Inflammatory macrophage treated with lipopolysaccharide for 1 hour (primary cell): ENCODE data around the gene SELENOM.
A peak's percentile ranks its signal among the peaks of the same experiment; 100 is the strongest.
"Not testable (repeated sequence)": the region's sequence is repeated elsewhere in the genome, so short reads cannot be mapped to it uniquely, and the experiment has no call there.

Experiments used
- DNase-seq, 2 donors: peaks; one replicate each; pipeline ENCODE4 v3.0.0-alpha.2; 2020 to 2022

The SELENOM gene

DNA sequence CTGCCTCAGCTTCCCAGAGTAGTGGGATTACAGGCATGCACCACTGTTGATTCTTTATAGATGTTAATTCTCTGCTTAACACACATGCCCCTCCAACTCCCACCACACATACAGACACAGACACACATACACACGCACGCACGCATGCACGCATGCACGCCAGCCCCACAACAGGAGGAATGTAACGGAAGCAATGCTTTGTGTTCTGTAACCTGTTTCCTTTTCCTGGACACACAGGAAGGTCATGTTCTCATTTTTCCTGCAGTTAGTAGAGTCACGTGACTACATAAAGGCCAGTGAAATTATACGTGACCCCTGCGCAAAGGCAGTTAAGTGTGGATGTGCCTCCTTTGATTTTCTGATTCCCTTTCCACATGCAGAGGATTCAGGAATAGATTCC lies 34.2 kb downstream of the SELENOM start:
- not testable (repeated sequence) for DNase-seq

GRCh38 chr22:31069691-31070314 lies 37.6 kb downstream of the SELENOM start:
- not testable (repeated sequence) for DNase-seq

DNA sequence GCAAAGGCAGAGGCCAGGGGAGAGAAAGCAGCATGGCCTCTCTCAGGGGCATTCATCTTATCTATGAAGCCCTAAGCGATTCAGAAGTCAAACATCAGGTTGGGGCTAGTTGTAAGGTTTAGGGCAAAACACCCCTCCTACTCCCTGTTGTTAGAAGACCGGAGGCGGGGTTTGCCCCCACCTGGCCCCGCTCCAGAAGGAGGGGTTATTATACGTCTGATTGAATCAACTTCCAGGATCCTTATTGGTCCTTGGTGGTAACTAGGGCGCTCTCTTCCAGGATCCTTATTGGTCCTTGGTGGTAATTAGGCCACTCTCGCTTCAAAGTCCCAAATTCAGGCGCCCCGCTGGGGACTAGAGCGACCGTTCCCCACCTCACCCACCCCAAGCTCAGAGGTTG lies 38.4 kb downstream of the SELENOM start:
- DNase-seq = no peak

DNA sequence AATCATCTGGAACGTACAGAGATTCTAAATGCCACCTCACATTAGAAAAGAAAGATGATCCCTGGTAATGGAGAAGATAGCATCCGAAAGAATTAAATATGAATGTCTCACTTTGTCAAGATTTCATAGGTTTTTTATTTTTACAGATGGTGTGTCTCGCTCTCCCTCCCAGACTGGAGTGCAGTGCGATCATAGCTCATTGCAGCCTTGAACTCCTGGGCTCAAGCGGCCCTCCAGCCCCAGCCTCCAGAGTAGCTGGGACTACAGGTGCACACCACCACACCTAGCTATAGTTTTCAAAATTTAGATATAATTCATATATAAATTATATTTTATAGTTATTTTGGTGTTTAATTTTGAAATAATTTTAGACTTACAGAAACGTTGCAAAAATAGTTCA lies 43.0 kb downstream of the SELENOM start:
- no peak for DNase-seq

DNA sequence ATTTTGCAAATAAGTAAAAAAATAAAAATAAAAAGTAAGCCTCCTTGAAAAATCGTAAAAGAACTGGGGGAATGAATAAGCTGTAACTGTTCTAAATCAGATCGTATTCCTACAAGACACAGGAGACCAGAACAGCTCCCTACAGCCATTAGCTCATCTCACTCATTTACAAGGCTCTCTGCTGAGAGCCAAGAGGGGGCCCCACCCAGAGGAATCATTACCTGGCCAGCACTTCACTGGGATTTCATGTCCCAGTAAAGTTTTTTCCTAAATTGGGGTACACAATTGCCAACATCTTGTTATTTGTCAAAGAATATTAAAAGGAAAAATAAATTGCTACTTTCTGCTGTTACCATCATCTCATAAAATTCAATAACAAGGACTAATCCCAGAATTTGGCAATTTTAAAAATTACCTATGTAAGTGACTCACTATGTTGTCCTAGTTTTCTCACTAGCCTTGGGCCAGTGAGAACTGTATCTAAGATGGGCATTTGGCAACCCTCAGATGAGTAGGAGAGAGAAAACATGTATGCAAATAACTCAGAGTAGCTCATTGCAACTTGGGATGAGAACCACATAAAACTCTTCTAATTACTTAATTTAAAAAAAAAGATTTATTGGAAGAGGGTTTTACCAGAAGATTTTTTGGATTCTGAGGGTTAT lies 44.7 kb downstream of the SELENOM start:
- DNase-seq = peak in 1 of 2 donors; percentile 58

- not testable (repeated sequence) for DNase-seq
Measured at GRCh38 chr22:31059663-31060062, 47.7 kb downstream of the SELENOM start.

DNA sequence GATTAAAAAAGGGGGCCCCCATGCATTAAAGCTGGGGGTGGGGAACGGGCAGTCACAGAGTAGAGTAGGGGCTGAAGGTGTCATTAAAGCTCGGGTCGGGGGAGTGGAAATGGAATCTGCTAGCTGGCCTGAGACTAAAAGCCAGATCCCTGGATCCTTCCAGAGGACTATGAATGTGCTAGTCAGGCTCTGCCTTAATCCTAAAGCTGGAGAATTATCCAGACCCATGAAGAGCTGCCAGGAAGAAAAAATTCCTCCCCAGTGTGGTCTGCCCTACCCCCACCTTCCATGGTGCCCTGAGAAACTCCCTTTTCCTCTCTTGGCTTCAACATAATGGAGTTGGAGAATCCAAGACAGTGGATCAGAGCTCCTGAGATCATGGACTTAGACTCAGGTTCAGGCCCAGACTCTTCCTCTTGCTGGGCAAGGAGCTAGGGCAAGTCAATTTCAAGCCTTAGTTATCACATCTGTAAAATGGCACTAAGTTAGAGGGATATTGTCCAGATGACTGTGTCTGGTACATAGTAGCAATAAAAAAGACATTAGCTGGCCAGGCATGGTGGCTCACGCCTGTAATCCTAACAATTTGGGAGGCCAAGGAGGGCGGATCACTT lies 50.3 kb downstream of the SELENOM start:
- DNase-seq = no peak

DNA sequence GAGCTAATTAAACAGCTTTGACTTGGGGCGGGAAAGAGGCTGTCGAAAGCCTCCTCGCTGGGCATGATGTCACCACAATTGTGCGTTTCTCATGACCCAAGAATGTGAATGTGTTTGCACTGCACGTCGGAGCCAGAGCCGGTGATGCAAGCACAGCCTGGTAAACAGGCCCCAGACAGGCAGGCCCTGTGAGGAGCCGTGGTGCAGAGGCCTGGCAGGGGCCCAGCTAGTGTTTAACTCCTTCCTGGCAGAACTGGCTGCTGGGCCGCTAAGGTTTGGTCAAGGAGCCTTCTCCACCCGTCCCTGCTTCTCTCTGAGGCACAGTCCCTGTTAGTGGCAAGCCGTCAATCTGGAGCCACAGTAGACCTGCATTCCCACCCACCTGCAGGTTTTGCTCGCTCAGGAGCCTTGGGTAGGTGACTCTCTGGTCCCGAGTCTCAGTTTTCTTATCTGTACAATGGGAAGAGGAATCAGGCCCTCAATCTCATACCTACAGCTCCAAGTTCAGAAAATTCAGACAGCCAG lies 51.7 kb downstream of the SELENOM start:
- no peak for DNase-seq

- no peak for DNase-seq
Measured at GRCh38 chr22:31055117-31055634, 52.2 kb downstream of the SELENOM start.
